SK-N-SH (cell line): ENCODE data around the gene EPOP. TPM values are rescaled to one million over a fixed set of nuclear protein-coding genes. Genes with fewer than 3 reads are reported as not detected.

ENCODE experiments used
- CTCF ChIA-PET: fragments of 300-600, 350-600 bp; formaldehyde crosslinking; extraction: SDS; loops from one replicate; lab custom pipeline; 2021; lab: Yijun Ruan, JAX
- POLR2A ChIA-PET: fragments of 350-600 bp; sonication (Branson Sonifier 250); formaldehyde crosslinking; extraction: SDS; loops from one replicate; lab custom pipeline; 2020; ENCODE audit warnings: antibody characterized with exemption, inconsistent platforms; lab: Yijun Ruan, JAX
- DNase-seq: peaks from one replicate; pipeline ENCODE4 v3.0.0; 2012
- H2AFZ ChIP-seq: fragments of 200-600 bp; sonication (generic); 2 replicates; pipeline ENCODE4 v1.8.1; 2016; ENCODE audit warnings: antibody characterized with exemption, mild to moderate bottlenecking, low read depth
- H3F3A ChIP-seq: fragments of 200-600 bp; sonication (generic); replicated peaks from 2 replicates; pipeline ENCODE3; 2016; ENCODE audit warnings: antibody characterized with exemption, mild to moderate bottlenecking; ENCODE audit not compliant: insufficient read depth
- H3K27ac ChIP-seq, 2 experiments: fragments of 200-500 bp in 1 of 2; fragments of 200-600 bp in 1 of 2; sonication (Bioruptor generic) in 1 of 2; sonication (generic), shearing (Covaris generic) in 1 of 2; 2 replicates each; pipeline versions ENCODE4 v1.5.1 to v1.6.1; 2014 to 2016; ENCODE audit warnings: low read depth in 2 of 2, inconsistent platforms in 1 of 2, low read length in 1 of 2, mild to moderate bottlenecking in 1 of 2, mixed read lengths in 1 of 2
- H3K27me3 ChIP-seq: fragments of 200-600 bp; sonication (generic), shearing (Covaris generic); 2 replicates; pipeline ENCODE4 v1.6.1; 2016; ENCODE audit warnings: mixed run types; ENCODE audit not compliant: insufficient read depth
- H3K36me3 ChIP-seq, 2 experiments: fragments of 200-500 bp in 1 of 2; fragments of 200-600 bp in 1 of 2; sonication (Bioruptor generic) in 1 of 2; sonication (generic) in 1 of 2; replicated peaks in 1 of 2; 2 replicates each; pipeline versions ENCODE3 to v1.5.1; 2014 to 2016; ENCODE audit warnings: low read length in 1 of 2, mild to moderate bottlenecking in 1 of 2; ENCODE audit not compliant: insufficient read depth in 2 of 2, control insufficient read depth in 1 of 2
- H3K4me1 ChIP-seq, 2 experiments: fragments of 200-500 bp in 1 of 2; fragments of 200-600 bp in 1 of 2; sonication (Bioruptor generic) in 1 of 2; sonication (generic), shearing (Covaris generic) in 1 of 2; 2 replicates each; pipeline versions ENCODE4 v1.5.1 to v1.6.1; 2014 to 2016; ENCODE audit warnings: low read depth in 1 of 2, low read length in 1 of 2, mixed run types in 1 of 2; ENCODE audit not compliant: insufficient read depth in 2 of 2, control insufficient read depth in 1 of 2
- H3K4me2 ChIP-seq: fragments of 200-600 bp; sonication (generic), shearing (Covaris generic); 2 replicates; pipeline ENCODE4 v1.6.1; 2017; ENCODE audit warnings: mixed run types
- H3K4me3 ChIP-seq, 2 experiments: fragments of 200-500 bp in 1 of 2; fragments of 200-600 bp in 1 of 2; sonication (Bioruptor generic) in 1 of 2; sonication (generic), shearing (Covaris generic) in 1 of 2; 2 replicates each; pipeline versions ENCODE4 v1.5.1 to v1.8.1; 2014 to 2016; ENCODE audit warnings: low read depth in 2 of 2, inconsistent platforms in 1 of 2, low read length in 1 of 2, mild to moderate bottlenecking in 1 of 2, mixed read lengths in 1 of 2, moderate library complexity in 1 of 2
- H3K79me2 ChIP-seq: fragments of 200-600 bp; sonication (generic); 2 replicates; pipeline ENCODE4 v1.8.1; 2017; ENCODE audit warnings: mild to moderate bottlenecking; ENCODE audit not compliant: insufficient read depth
- H3K9ac ChIP-seq: fragments of 200-600 bp; sonication (generic); 2 replicates; pipeline ENCODE4 v1.6.1; 2017; ENCODE audit warnings: mixed run types
- H3K9me2 ChIP-seq: fragments of 200-600 bp; sonication (generic); 2 replicates; pipeline ENCODE4 v1.6.1; 2017; ENCODE audit warnings: mixed run types
- H3K9me3 ChIP-seq: fragments of 200-600 bp; sonication (generic); 2 replicates; pipeline ENCODE4 v1.6.1; 2017; ENCODE audit warnings: mixed run types, mild to moderate bottlenecking, moderate library complexity
- H4K20me1 ChIP-seq: fragments of 200-600 bp; sonication (generic); 2 replicates; pipeline ENCODE4 v1.6.1; 2017; ENCODE audit warnings: mild to moderate bottlenecking, mixed run types; ENCODE audit not compliant: insufficient read depth
- ELF1 ChIP-seq: IDR thresholded peaks from 2 replicates; pipeline ENCODE4 v1.4.0; 2012
- EP300 ChIP-seq, 2 experiments: IDR thresholded peaks; 2 replicates each; pipeline versions ENCODE4 v1.4.0 to v1.6.1; 2012; ENCODE audit warnings: borderline replicate concordance in 1 of 2, low read depth in 1 of 2, low read length in 1 of 2
- EZH2phosphoT487 ChIP-seq: fragments of 200-600 bp; sonication (generic); IDR thresholded peaks from 2 replicates; pipeline ENCODE4 v1.6.1; 2017; ENCODE audit warnings: low read depth, mixed run types, mild to moderate bottlenecking, antibody characterized with exemption, moderate library complexity, borderline replicate concordance
- FOXJ3 ChIP-seq: sonication (generic); formaldehyde crosslinking; IDR thresholded peaks from 2 replicates; pipeline ENCODE4 v1.5.1; 2020; ENCODE audit warnings: mild to moderate bottlenecking, missing genetic modification reagents
- FOXM1 ChIP-seq: IDR thresholded peaks from 2 replicates; pipeline ENCODE4 v1.4.0; 2012; ENCODE audit warnings: low read depth, mild to moderate bottlenecking
- IRF3 ChIP-seq: fragments of 150-350 bp; IDR thresholded peaks from 2 replicates; pipeline ENCODE4 v1.6.1; 2016; ENCODE audit warnings: mild to moderate bottlenecking, low read depth, low read length
- JUND ChIP-seq: IDR thresholded peaks from 2 replicates; pipeline ENCODE4 v1.4.0; 2012
- MEF2A ChIP-seq: IDR thresholded peaks from 2 replicates; pipeline ENCODE4 v1.4.0; 2012; ENCODE audit warnings: low read depth, borderline replicate concordance
- MXI1 ChIP-seq: IDR thresholded peaks from 2 replicates; pipeline ENCODE4 v1.6.1; 2012; ENCODE audit warnings: mild to moderate bottlenecking, low read depth, low read length, improper control_type of control experiment
- NFIC ChIP-seq: IDR thresholded peaks from 2 replicates; pipeline ENCODE4 v1.4.0; 2012; ENCODE audit warnings: borderline replicate concordance
- NRF1 ChIP-seq: IDR thresholded peaks from 2 replicates; pipeline ENCODE4 v1.6.1; 2012; ENCODE audit warnings: low read depth, mild to moderate bottlenecking, low read length
- POLR2AphosphoS5 ChIP-seq: IDR thresholded peaks from 2 replicates; pipeline ENCODE4 v1.6.1; 2012; ENCODE audit warnings: low read depth, low read length
- RAD21 ChIP-seq: IDR thresholded peaks from 2 replicates; pipeline ENCODE4 v1.6.1; 2012; ENCODE audit warnings: mild to moderate bottlenecking, low read length
- RCOR1 ChIP-seq: fragments of 150-350 bp; IDR thresholded peaks from 2 replicates; pipeline ENCODE4 v1.6.1; 2017; ENCODE audit warnings: antibody characterized with exemption, low read length
- REST ChIP-seq: IDR thresholded peaks from 2 replicates; pipeline ENCODE4 v1.6.1; 2012; ENCODE audit warnings: mild to moderate bottlenecking, low read depth, low read length, moderate library complexity
- SMC3 ChIP-seq: IDR thresholded peaks from 2 replicates; pipeline ENCODE4 v1.6.1; 2012; ENCODE audit warnings: low read depth, low read length, improper control_type of control experiment
- TEAD4 ChIP-seq: IDR thresholded peaks from 2 replicates; pipeline ENCODE4 v1.4.0; 2012; ENCODE audit warnings: mild to moderate bottlenecking, borderline replicate concordance; ENCODE audit not compliant: insufficient read depth
- USF2 ChIP-seq: fragments of 150-350 bp; IDR thresholded peaks from 2 replicates; pipeline ENCODE4 v1.6.1; 2017; ENCODE audit warnings: antibody characterized with exemption, low read length, low read depth, borderline replicate concordance
- ZBTB33 ChIP-seq: IDR thresholded peaks from 2 replicates; pipeline ENCODE4 v1.4.0; 2012; ENCODE audit warnings: low read depth, borderline replicate concordance
- WGBS: methylation state at CpG from one replicate; pipeline ENCODE4 v1.1.6; 2017; ENCODE audit warnings: low lambda C conversion rate; 5-methylcytosine and 5-hydroxymethylcytosine counted together
- polyA plus RNA-seq, 3 experiments: library from polyadenylated mRNA; depleted of rRNA; stranded (reverse); fragments of >200 nt; gene quantifications; 2 replicates each; pipeline ENCODE4 v1.2.3, GENCODE V29; 2012

The EPOP gene
- polyA plus RNA-seq, 1 of the 3 experiments (the other 2 are of a cell fraction): 3.1 TPM

- H3K4me2 ChIP-seq: no peak overlapping the region
- H2AFZ ChIP-seq: no peak overlapping the region
- no peak for DNase-seq
- no peaks in the 10 kb centered on the region for H3K36me3 ChIP-seq
- H3K9ac ChIP-seq: no peak overlapping the region
- no peaks in the 10 kb centered on the region for H3F3A ChIP-seq
- H3K4me1 ChIP-seq: peaks cover 0 to 2% of the 10 kb centered on the region in 2 experiments; a peak in 1 of 4 replicates
- no peaks in the 10 kb centered on the region for H3K9me3 ChIP-seq
- ChIA-PET CTCF (interaction anchor here (1.0 to 12.2 kb wide), 7 partner anchors 10 to 144 kb away, joined by 3 to 111 read pairs (median 4); partner anchors contain the start of gene SRCIN1), POLR2A (no interaction called here)
- H3K4me3 ChIP-seq: no peak overlapping the region
- TF ChIP-seq USF2 (no peak), NFIC (no peak), REST (no peak), SMC3 (no peak), POLR2AphosphoS5 (no peak), RAD21 (no peak), EP300 (IDR thresholded peaks at IDR 0.05; ENCODE audit: borderline replicate concordance in 1 of 2, low read depth in 1 of 2, low read length in 1 of 2) (no peak), EZH2phosphoT487 (no peak), MXI1 (no peak), TEAD4 (no peak), ZBTB33 (no peak), FOXJ3 (CRISPR knock-in tag) (no peak), IRF3 (no peak), NRF1 (no peak), RCOR1 (no peak), JUND (no peak), ELF1 (no peak), MEF2A (no peak), FOXM1 (no peak)
- H3K27me3 ChIP-seq: peaks cover 12% of the 10 kb centered on the region
- no peak overlapping the region for H3K27ac ChIP-seq
- WGBS: 71% methylated on average over 5 of the region's 5 CpGs
- H4K20me1 ChIP-seq: no peaks in the 10 kb centered on the region
- H3K9me2 ChIP-seq: no peaks in the 10 kb centered on the region
- H3K79me2 ChIP-seq: no peaks in the 10 kb centered on the region
Measured at GRCh38 chr17:38653679-38654078, 21.1 kb downstream of the EPOP start.
